Subcutaneous abdominal adipose tissue (tissue), 5 donors: ENCODE data around the gene SSBP3.
A peak's percentile ranks its signal among the peaks of the same experiment; 100 is the strongest.

Experiments used
- H3K27ac ChIP-seq: one replicate; pipeline ENCODE4 v1.7.0; 2013; ENCODE audit warnings: low read depth, mild to moderate bottlenecking, inconsistent platforms, low read length, moderate library complexity
- H3K27me3 ChIP-seq, 5 donors: one replicate each; pipeline ENCODE4 v1.7.0; 2013; ENCODE audit warnings: low read length in 5 of 5, inconsistent platforms in 1 of 5; ENCODE audit not compliant: control insufficient read depth in 5 of 5, insufficient read depth in 4 of 5
- H3K36me3 ChIP-seq, 5 donors: one replicate each; pipeline ENCODE4 v1.7.0; 2013; ENCODE audit warnings: low read length in 5 of 5; ENCODE audit not compliant: control insufficient read depth in 5 of 5, insufficient read depth in 5 of 5
- H3K4me1 ChIP-seq, 5 donors: one replicate each; pipeline ENCODE4 v1.7.0; 2013; ENCODE audit warnings: low read length in 5 of 5, mild to moderate bottlenecking in 3 of 5, moderate library complexity in 1 of 5; ENCODE audit not compliant: control insufficient read depth in 5 of 5, insufficient read depth in 5 of 5
- H3K4me3 ChIP-seq, 5 donors: one replicate each; pipeline ENCODE4 v1.7.0; 2013; ENCODE audit warnings: low read length in 5 of 5, low read depth in 1 of 5
- H3K9ac ChIP-seq, 5 donors: one replicate each; pipeline ENCODE4 v1.7.0; 2013; ENCODE audit warnings: low read length in 5 of 5, mild to moderate bottlenecking in 4 of 5, moderate library complexity in 3 of 5
- H3K9me3 ChIP-seq, 5 donors: one replicate each; pipeline ENCODE4 v1.7.0; 2013; ENCODE audit warnings: low read length in 5 of 5; ENCODE audit not compliant: control insufficient read depth in 5 of 5
- donor health status: healthy.
- donor health status: healthy.
- donor health status: healthy.
- donor health status: healthy.
- donor health status: healthy.

The SSBP3 gene

GRCh38 chr1:54262244-54262643, 143.9 kb downstream of the SSBP3 start:
- no peak overlapping the region for H3K27ac ChIP-seq
- no peaks in the 10 kb centered on the region for H3K9me3 ChIP-seq
- peaks cover 2 to 29% (median 22%) of the 10 kb centered on the region in 5 donors for H3K4me1 ChIP-seq

GRCh38 chr1:54260810-54261209, 145.4 kb downstream of the SSBP3 start:
- H3K27ac ChIP-seq, result no peak overlapping the region
- no peaks in the 10 kb centered on the region for H3K27me3 ChIP-seq
- H3K4me3 ChIP-seq, result no peak overlapping the region
- H3K36me3 ChIP-seq, result peaks cover 0 to 23% (median 0%) of the 10 kb centered on the region in 5 donors
- H3K9me3 ChIP-seq, result no peaks in the 10 kb centered on the region
- peaks cover 0 to 21% (median 14%) of the 10 kb centered on the region in 5 donors for H3K4me1 ChIP-seq
- no peak overlapping the region for H3K9ac ChIP-seq

More at GRCh38 chr1:54262244-54262643, 143.9 kb downstream of the SSBP3 start:
- Histone ChIP-seq H3K9ac (no peak overlapping the region), H3K27me3 (no peaks in the 10 kb centered on the region), H3K36me3 (peaks cover 0 to 18% (median 0%) of the 10 kb centered on the region in 5 donors), H3K4me3 (no peak overlapping the region)

- Histone ChIP-seq H3K9ac (no peak overlapping the region), H3K9me3 (no peaks in the 10 kb centered on the region), H3K36me3 (peaks cover 0 to 23% (median 0%) of the 10 kb centered on the region in 5 donors), H3K27ac (no peak overlapping the region), H3K27me3 (no peaks in the 10 kb centered on the region), H3K4me3 (no peak overlapping the region), H3K4me1 (peaks cover 0 to 11% (median 5%) of the 10 kb centered on the region in 5 donors)
Measured at GRCh38 chr1:54259546-54260140, 146.6 kb downstream of the SSBP3 start.

- Histone ChIP-seq H3K36me3 (peaks cover 0 to 21% (median 0%) of the 10 kb centered on the region in 5 donors), H3K27ac (no peak overlapping the region), H3K9me3 (no peaks in the 10 kb centered on the region), H3K4me3 (no peak overlapping the region), H3K9ac (no peak overlapping the region), H3K4me1 (peaks cover 3 to 14% (median 13%) of the 10 kb centered on the region in 5 donors), H3K27me3 (no peaks in the 10 kb centered on the region)
Measured at GRCh38 chr1:54257876-54258275, 148.3 kb downstream of the SSBP3 start.

- Histone ChIP-seq H3K9me3 (no peaks in the 10 kb centered on the region), H3K27ac (no peak overlapping the region), H3K4me1 (peaks cover 3 to 14% (median 13%) of the 10 kb centered on the region in 5 donors), H3K4me3 (no peak overlapping the region), H3K36me3 (peaks cover 0 to 21% (median 0%) of the 10 kb centered on the region in 5 donors), H3K9ac (no peak overlapping the region), H3K27me3 (no peaks in the 10 kb centered on the region)
Measured at GRCh38 chr1:54257346-54257620, 148.9 kb downstream of the SSBP3 start.

GRCh38 chr1:54256522-54257345, 149.5 kb downstream of the SSBP3 start:
- Histone ChIP-seq H3K9me3 (no peaks in the 10 kb centered on the region), H3K27me3 (no peaks in the 10 kb centered on the region), H3K27ac (no peak overlapping the region), H3K4me1 (peaks cover 3 to 14% (median 13%) of the 10 kb centered on the region in 5 donors), H3K36me3 (peaks cover 0 to 22% (median 0%) of the 10 kb centered on the region in 5 donors), H3K4me3 (no peak overlapping the region), H3K9ac (no peak overlapping the region)

GRCh38 chr1:54255026-54255702, 151.0 kb downstream of the SSBP3 start:
- Histone ChIP-seq H3K27me3 (no peaks in the 10 kb centered on the region), H3K9me3 (no peaks in the 10 kb centered on the region), H3K36me3 (peaks cover 0 to 27% (median 11%) of the 10 kb centered on the region in 5 donors), H3K27ac (no peak overlapping the region), H3K4me3 (no peak overlapping the region), H3K9ac (no peak overlapping the region), H3K4me1 (peaks cover 3 to 20% (median 19%) of the 10 kb centered on the region in 5 donors)

GRCh38 chr1:54254055-54254454, 152.1 kb downstream of the SSBP3 start:
- peak overlapping the region in 1 of 5 donors; percentile 19 for H3K9ac ChIP-seq

GRCh38 chr1:54253480-54253879, 152.7 kb downstream of the SSBP3 start:
- H3K36me3 ChIP-seq, result peaks cover 0 to 31% (median 11%) of the 10 kb centered on the region in 5 donors
- H3K9ac ChIP-seq, result no peak overlapping the region
- no peaks in the 10 kb centered on the region for H3K9me3 ChIP-seq
- no peaks in the 10 kb centered on the region for H3K27me3 ChIP-seq
- H3K4me1 ChIP-seq, result peaks cover 3 to 24% (median 19%) of the 10 kb centered on the region in 5 donors
- H3K27ac ChIP-seq, result no peak overlapping the region
- H3K4me3 ChIP-seq, result no peak overlapping the region

More at GRCh38 chr1:54254055-54254454, 152.1 kb downstream of the SSBP3 start:
- Histone ChIP-seq H3K27ac (no peak overlapping the region), H3K9me3 (no peaks in the 10 kb centered on the region), H3K36me3 (peaks cover 0 to 26% (median 11%) of the 10 kb centered on the region in 5 donors), H3K4me1 (peaks cover 3 to 24% (median 19%) of the 10 kb centered on the region in 5 donors), H3K4me3 (no peak overlapping the region), H3K27me3 (no peaks in the 10 kb centered on the region)
